PC-9 (cell line): ENCODE data around the gene NUP210.

ENCODE experiments used
- CTCF ChIP-seq: fragments of 200-600 bp; sonication (generic); conservative IDR thresholded peaks from 2 replicates; pipeline ENCODE4 v1.6.1; 2017; ENCODE audit warnings: mixed run types, antibody characterized with exemption, mild to moderate bottlenecking, moderate library complexity
- EZH2 ChIP-seq: fragments of 200-600 bp; sonication (generic); IDR thresholded peaks from 2 replicates; pipeline ENCODE4 v1.8.0; 2017; ENCODE audit warnings: antibody characterized with exemption, low read depth

- TF ChIP-seq CTCF, result no peak
- no peak for TF ChIP-seq EZH2
These were observed 147.1 kb downstream of the NUP210 start for GRCh38 chr3:13272831-13273603.
